ENCODE measurements around the gene PEBP1.
A peak's percentile ranks its signal among the peaks of the same experiment; 100 is the strongest.

GRCh38 chr12:118103601-118104382 lies 32.1 kb upstream of the PEBP1 start, which contains the start of gene VSIG10:
- peak in 2 of 6 experiments; percentile 16 to 19 for TF ChIP-seq CTCF (IDR thresholded peaks at IDR 0.05)
- peak; percentile 98 for TF ChIP-seq POLR2A (IDR thresholded peaks at IDR 0.05)
